ENCODE data around the gene RAB11A. TPM values are rescaled to one million over a fixed set of nuclear protein-coding genes. Genes with fewer than 3 reads are reported as not detected.

The RAB11A gene
- total and polyA plus RNA-seq, 9 of the 15 experiments (the other 6 are each of a cell fraction or from before 2014, with no cell fraction given), result 129 to 369 (median 245) TPM

- TF ChIP-seq BRF1 (IDR thresholded peaks at IDR 0.05; ENCODE audit: borderline replicate concordance, extremely low read depth, insufficient read length), result no peak
- no peak for TF ChIP-seq FOSL1 (tag; conservative IDR thresholded peaks at IDR 0.05)
- no peak for TF ChIP-seq ESRRA (IDR thresholded peaks at IDR 0.05; ENCODE audit: borderline replicate concordance, low read depth)
- TF ChIP-seq L3MBTL2 (IDR thresholded peaks at IDR 0.05), result peak; percentile 37; the same call in 1 of the 2 replicates
- no peak for TF ChIP-seq ASH1L (IDR thresholded peaks at IDR 0.05; ENCODE audit: borderline replicate concordance, low read depth, partially characterized antibody)
- TF ChIP-seq HMGXB4 (CRISPR knock-in tag; IDR thresholded peaks at IDR 0.05), result no peak
- TF ChIP-seq ATF3 (IDR thresholded peaks at IDR 0.05), result no peak
- no peak for TF ChIP-seq ATF3 (CRISPR knock-in tag; conservative IDR thresholded peaks at IDR 0.05)
- TF ChIP-seq BDP1 (IDR thresholded peaks at IDR 0.05; ENCODE audit: insufficient read depth, insufficient read length), result no peak
- TF ChIP-seq CTCF (IDR thresholded peaks at IDR 0.05 in 2 of 3, conservative IDR thresholded peaks at IDR 0.05 in 1 of 3; ENCODE audit: insufficient read depth in 2 of 3, low read depth in 1 of 3, low read length in 3 of 3), result peak; percentile 73 to 85 (median 83)
- peak; percentile 54; the same call in 1 of the 2 replicates for TF ChIP-seq GATAD2B (IDR thresholded peaks at IDR 0.05; ENCODE audit: borderline replicate concordance)
- no peak for TF ChIP-seq ZBTB2 (IDR thresholded peaks at IDR 0.05)
- no peak for TF ChIP-seq PATZ1 (CRISPR knock-in tag; IDR thresholded peaks at IDR 0.05; ENCODE audit: borderline replicate concordance)
- peak; percentile 47; the same call in 1 of the 2 replicates for TF ChIP-seq SMARCC2 (IDR thresholded peaks at IDR 0.05; ENCODE audit: low read depth)
- TF ChIP-seq POLR2B (IDR thresholded peaks at IDR 0.05; ENCODE audit: low read depth, partially characterized antibody), result no peak
- no peak for TF ChIP-seq ZNF277 (CRISPR knock-in tag; IDR thresholded peaks at IDR 0.05; ENCODE audit: borderline replicate concordance)
Observed at GRCh38 chr15:65824031-65824743, 45.1 kb upstream of the RAB11A start (continued).

All from K562 (cell line).